Hematopoietic multipotent progenitor cell treated with erythropoietin and hydrocortisone succinate and interleukin-3 and kit ligand, for 4 days (in vitro differentiated cells): Measurements from ENCODE around the gene RGL3.
A peak's percentile ranks its signal among the peaks of the same experiment; 100 is the strongest.
"Not testable (repeated sequence)": the region's sequence is repeated elsewhere in the genome, so short reads cannot be mapped to it uniquely, and the experiment has no call there.

ENCODE experiments used
- DNase-seq: peaks from one replicate; pipeline ENCODE4 v3.0.0-alpha.2; 2015

RGL3 gene

GRCh38 chr19:11448410-11448809 lies 29.3 kb upstream of the RGL3 start:
- DNase-seq, result no peak

- no peak for DNase-seq
Measured at GRCh38 chr19:11447347-11448262, 28.5 kb upstream of the RGL3 start.

GRCh38 chr19:11446652-11447301 lies 27.7 kb upstream of the RGL3 start:
- DNase-seq, result peak; percentile 67

GRCh38 chr19:11446271-11446651 lies 27.1 kb upstream of the RGL3 start:
- no peak for DNase-seq

GRCh38 chr19:11445141-11445540 lies 26.0 kb upstream of the RGL3 start:
- DNase-seq, result no peak

- DNase-seq, result no peak
Measured at GRCh38 chr19:11444059-11444458, 24.9 kb upstream of the RGL3 start.

GRCh38 chr19:11437955-11438354 lies 18.8 kb upstream of the RGL3 start:
- DNase-seq, result no peak

GRCh38 chr19:11435833-11436313 lies 16.8 kb upstream of the RGL3 start:
- DNase-seq, result peak; percentile 62

GRCh38 chr19:11435057-11435832 lies 16.1 kb upstream of the RGL3 start, which contains the start of the genes ODAD3 and PRKCSH:
TSS of gene ODAD3 (minus strand) at chr19:11435121. CDS start at chr19:11435016, 105 bp downstream.
TSS of gene PRKCSH (plus strand) at chr19:11435635. CDS start at chr19:11436118, 483 bp downstream.
- DNase-seq, result peak; percentile 100

GRCh38 chr19:11434703-11435056 lies 15.6 kb upstream of the RGL3 start:
- no peak for DNase-seq

- not testable (repeated sequence) for DNase-seq
Measured at GRCh38 chr19:11433526-11433925, 14.4 kb upstream of the RGL3 start.

GRCh38 chr19:11426656-11427055 lies 7.5 kb upstream of the RGL3 start:
- no peak for DNase-seq

GRCh38 chr19:11425719-11426457 lies 6.8 kb upstream of the RGL3 start:
- DNase-seq, result no peak

GRCh38 chr19:11423791-11424181 lies 4.7 kb upstream of the RGL3 start:
- no peak for DNase-seq

GRCh38 chr19:11423164-11423790 lies 4.2 kb upstream of the RGL3 start:
- DNase-seq, result peak; percentile 18

GRCh38 chr19:11422163-11423065 lies 3.3 kb upstream of the RGL3 start:
- DNase-seq, result peak; percentile 65

- DNase-seq, result peak; percentile 48
Measured at GRCh38 chr19:11421371-11422098, 2.4 kb upstream of the RGL3 start.

GRCh38 chr19:11420429-11421370 lies 1.6 kb upstream of the RGL3 start:
- DNase-seq, result no peak

- no peak for DNase-seq
Measured at GRCh38 chr19:11418094-11418548, 993 bp downstream of the RGL3 start.
